Measurements from ENCODE around the gene TCEAL8.

DNA sequence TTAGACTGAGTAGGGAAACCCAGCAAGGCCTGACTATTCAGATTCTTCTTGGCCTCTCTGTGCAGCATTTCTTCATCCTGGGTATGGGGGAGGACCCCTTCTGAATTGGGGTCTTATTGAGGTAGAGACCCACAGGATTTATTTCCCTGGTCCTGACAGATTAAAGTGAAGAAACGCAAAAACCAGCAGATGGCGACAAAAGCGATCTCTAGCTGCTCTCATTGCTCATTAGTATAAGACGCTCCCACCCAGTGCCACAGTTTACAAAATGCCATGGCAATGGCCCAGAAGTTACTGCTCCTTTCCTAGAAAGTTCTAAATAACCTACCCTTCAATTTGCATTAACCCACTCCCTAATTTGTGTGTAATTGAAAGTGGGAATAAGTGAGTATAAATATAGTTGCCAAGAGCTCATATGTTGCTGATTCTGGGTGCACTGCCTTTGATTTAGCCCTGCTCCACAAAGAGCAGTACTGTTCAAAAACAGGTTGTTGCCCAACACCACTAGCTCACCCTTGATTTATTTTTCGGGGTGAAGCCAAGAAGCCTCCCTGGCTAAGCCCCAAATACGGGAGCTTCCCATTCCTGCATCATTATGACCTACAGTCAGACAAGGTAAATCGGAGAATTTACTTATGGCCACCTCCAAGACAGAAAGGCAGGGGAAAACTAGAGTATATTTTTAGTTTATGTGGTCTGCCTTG is 43.8 kb downstream of the TCEAL8 start:
- TF ChIP-seq, protein P1, sequence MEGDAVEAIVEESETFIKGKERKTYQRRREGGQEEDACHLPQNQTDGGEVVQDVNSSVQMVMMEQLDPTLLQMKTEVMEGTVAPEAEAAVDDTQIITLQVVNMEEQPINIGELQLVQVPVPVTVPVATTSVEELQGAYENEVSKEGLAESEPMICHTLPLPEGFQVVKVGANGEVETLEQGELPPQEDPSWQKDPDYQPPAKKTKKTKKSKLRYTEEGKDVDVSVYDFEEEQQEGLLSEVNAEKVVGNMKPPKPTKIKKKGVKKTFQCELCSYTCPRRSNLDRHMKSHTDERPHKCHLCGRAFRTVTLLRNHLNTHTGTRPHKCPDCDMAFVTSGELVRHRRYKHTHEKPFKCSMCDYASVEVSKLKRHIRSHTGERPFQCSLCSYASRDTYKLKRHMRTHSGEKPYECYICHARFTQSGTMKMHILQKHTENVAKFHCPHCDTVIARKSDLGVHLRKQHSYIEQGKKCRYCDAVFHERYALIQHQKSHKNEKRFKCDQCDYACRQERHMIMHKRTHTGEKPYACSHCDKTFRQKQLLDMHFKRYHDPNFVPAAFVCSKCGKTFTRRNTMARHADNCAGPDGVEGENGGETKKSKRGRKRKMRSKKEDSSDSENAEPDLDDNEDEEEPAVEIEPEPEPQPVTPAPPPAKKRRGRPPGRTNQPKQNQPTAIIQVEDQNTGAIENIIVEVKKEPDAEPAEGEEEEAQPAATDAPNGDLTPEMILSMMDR (IDR thresholded peaks at IDR 0.05), result no peak
- TF ChIP-seq POLR2A (IDR thresholded peaks at IDR 0.05), result no peak
